RKO (cell line): Measurements from ENCODE around the gene BAG5.
"Not testable (repeated sequence)": the region's sequence is repeated elsewhere in the genome, so short reads cannot be mapped to it uniquely, and the experiment has no call there.

ENCODE experiments used
- DNase-seq: peaks from one replicate; pipeline ENCODE4 v3.0.0-alpha.2; 2016; ENCODE audit warnings: low spot score

Gene BAG5

GRCh38 chr14:103562429-103563225, at the start of gene BAG5, which contains the start of gene COA8:
BAG5 (minus strand) TSS chr14:103562657; CDS start chr14:103561164, 1,493 bp downstream.
COA8 (plus strand) TSS chr14:103562960; CDS start chr14:103563002, 42 bp downstream.
- DNase-seq, result peak; percentile 88

- DNase-seq, result no peak
These were observed 48.8 kb upstream of the BAG5 start for GRCh38 chr14:103611215-103611614.

GRCh38 chr14:103609081-103609480, 46.6 kb upstream of the BAG5 start:
- not testable (repeated sequence) for DNase-seq

GRCh38 chr14:103607822-103608221, 45.4 kb upstream of the BAG5 start:
- DNase-seq, result no peak

GRCh38 chr14:103606963-103607668, 44.7 kb upstream of the BAG5 start:
- no peak for DNase-seq

GRCh38 chr14:103604620-103605019, 42.2 kb upstream of the BAG5 start:
- no peak for DNase-seq

GRCh38 chr14:103600503-103600902, 38.0 kb upstream of the BAG5 start:
- DNase-seq, result no peak

GRCh38 chr14:103597623-103598377, 35.3 kb upstream of the BAG5 start:
- peak; percentile 68 for DNase-seq

GRCh38 chr14:103594265-103594664, 31.8 kb upstream of the BAG5 start:
- no peak for DNase-seq

GRCh38 chr14:103593577-103593976, 31.1 kb upstream of the BAG5 start:
- no peak for DNase-seq

GRCh38 chr14:103584326-103584915, 22.0 kb upstream of the BAG5 start:
- DNase-seq, result no peak

GRCh38 chr14:103581954-103582703, 19.7 kb upstream of the BAG5 start:
- DNase-seq, result no peak

- no peak for DNase-seq
These were observed 18.7 kb upstream of the BAG5 start for GRCh38 chr14:103581206-103581605.

- DNase-seq, result no peak
These were observed 16.1 kb upstream of the BAG5 start for GRCh38 chr14:103578401-103579075.

- DNase-seq, result no peak
These were observed 14.0 kb upstream of the BAG5 start for GRCh38 chr14:103576371-103577024.

- DNase-seq, result no peak
These were observed 12.3 kb upstream of the BAG5 start for GRCh38 chr14:103574707-103575285.

- DNase-seq, result no peak
These were observed 11.6 kb upstream of the BAG5 start for GRCh38 chr14:103574104-103574503.

GRCh38 chr14:103569408-103569807, 7.0 kb upstream of the BAG5 start:
- no peak for DNase-seq

GRCh38 chr14:103568952-103569351, 6.5 kb upstream of the BAG5 start:
- no peak for DNase-seq
